ENCODE results near the gene BCL2A1.
"Not testable (repeated sequence)": the region's sequence is repeated elsewhere in the genome, so short reads cannot be mapped to it uniquely, and the experiment has no call there.

Gene BCL2A1

DNA sequence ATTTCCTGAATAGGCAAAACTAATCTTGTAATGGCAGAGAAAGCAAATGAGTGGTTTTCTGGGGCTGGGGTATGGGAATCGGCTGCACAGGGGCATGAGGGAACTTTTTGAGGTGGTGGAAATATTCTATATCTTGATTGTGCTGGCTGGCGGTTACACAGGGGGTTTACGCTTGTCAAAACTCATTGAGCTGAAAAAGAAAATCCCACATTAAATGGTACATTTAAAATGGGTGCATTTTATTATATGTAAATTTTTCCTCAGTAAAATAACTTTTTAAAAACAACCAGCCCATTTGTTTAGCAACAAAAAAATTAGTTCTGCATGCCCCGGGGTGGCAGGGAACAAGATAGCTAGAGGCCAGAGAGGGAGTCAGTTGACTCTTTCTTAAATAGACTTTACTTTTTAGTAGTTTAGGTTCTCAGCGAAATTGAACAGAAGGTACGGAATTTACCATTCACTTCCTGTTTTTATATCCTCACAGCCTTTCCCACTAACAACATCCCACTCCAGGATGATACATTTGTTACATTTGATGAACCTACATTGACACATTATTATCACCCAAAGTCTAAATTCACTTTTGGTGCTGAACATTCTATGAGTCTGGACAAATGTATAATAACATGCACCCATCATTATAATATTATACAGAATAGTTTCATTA is 41.2 kb upstream of the BCL2A1 start:
- no peaks in the 10 kb centered on the region for H3K27me3 ChIP-seq
- H3K4me1 ChIP-seq (ENCODE audit: control insufficient read depth in 1 of 2, insufficient read depth in 1 of 2, low read depth in 1 of 2, low read length in 1 of 2), result no peaks in the 10 kb centered on the region
- H3K9me3 ChIP-seq, result no peaks in the 10 kb centered on the region
- no peaks in the 10 kb centered on the region for H3K36me3 ChIP-seq
- TF ChIP-seq, protein P1, sequence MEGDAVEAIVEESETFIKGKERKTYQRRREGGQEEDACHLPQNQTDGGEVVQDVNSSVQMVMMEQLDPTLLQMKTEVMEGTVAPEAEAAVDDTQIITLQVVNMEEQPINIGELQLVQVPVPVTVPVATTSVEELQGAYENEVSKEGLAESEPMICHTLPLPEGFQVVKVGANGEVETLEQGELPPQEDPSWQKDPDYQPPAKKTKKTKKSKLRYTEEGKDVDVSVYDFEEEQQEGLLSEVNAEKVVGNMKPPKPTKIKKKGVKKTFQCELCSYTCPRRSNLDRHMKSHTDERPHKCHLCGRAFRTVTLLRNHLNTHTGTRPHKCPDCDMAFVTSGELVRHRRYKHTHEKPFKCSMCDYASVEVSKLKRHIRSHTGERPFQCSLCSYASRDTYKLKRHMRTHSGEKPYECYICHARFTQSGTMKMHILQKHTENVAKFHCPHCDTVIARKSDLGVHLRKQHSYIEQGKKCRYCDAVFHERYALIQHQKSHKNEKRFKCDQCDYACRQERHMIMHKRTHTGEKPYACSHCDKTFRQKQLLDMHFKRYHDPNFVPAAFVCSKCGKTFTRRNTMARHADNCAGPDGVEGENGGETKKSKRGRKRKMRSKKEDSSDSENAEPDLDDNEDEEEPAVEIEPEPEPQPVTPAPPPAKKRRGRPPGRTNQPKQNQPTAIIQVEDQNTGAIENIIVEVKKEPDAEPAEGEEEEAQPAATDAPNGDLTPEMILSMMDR (IDR thresholded peaks at IDR 0.05), result no peak
- no peak overlapping the region for H3K4me3 ChIP-seq (ENCODE audit: low read depth in 1 of 2, low read length in 1 of 2)
- no peak overlapping the region for H3K27ac ChIP-seq

DNA sequence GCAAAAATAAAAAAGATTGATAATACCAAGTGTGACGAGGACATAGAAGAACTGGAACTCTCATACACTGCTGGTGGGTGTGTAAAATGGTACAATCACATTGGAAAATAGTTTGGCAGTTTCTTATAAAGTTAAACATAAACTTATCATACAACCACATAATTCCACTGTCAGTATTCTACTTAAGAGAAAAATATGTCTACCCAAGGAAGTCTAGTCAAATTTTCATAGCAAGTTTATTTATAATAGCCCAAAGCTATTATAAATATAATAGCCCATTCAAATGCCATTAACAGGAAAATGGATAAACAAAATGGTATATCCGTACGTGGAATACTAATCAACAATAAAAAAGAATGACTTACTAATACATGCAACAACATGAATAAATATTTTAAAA is 40.6 kb upstream of the BCL2A1 start:
- H3K27ac ChIP-seq, result no peak overlapping the region
- no peaks in the 10 kb centered on the region for H3K27me3 ChIP-seq
- no peaks in the 10 kb centered on the region for H3K9me3 ChIP-seq
- no peaks in the 10 kb centered on the region for H3K4me1 ChIP-seq (ENCODE audit: control insufficient read depth in 1 of 2, insufficient read depth in 1 of 2, low read depth in 1 of 2, low read length in 1 of 2)
- TF ChIP-seq, protein P1 (IDR thresholded peaks at IDR 0.05), result no peak
- H3K4me3 ChIP-seq (ENCODE audit: low read depth in 1 of 2, low read length in 1 of 2), result no peak overlapping the region
- H3K36me3 ChIP-seq, result no peaks in the 10 kb centered on the region

DNA sequence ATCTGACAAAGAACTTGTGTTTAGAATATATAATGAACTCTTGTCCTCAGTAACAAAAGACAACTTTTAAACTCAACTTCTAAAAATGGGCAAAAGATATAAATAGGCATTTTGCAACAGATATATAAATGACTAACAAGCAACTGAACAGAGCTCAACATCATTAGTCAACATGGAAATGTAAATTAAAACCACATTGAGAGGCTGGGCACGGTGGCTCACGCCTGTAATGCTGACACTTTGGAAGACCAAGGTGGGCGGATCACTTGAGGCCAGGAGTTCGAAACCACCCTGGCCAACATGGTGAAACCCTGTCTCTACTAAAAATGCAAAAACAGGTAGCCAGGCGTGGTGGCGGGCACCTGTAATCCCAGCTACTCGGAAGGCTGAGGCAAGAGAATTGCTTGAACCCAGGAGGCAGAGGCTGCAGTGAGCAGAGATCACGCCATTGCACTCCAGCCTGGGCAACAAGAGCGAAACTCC is 40.1 kb upstream of the BCL2A1 start:
- not testable (repeated sequence) for H3K27ac ChIP-seq; H3K9me3 ChIP-seq; H3K4me3 ChIP-seq (ENCODE audit: low read depth in 1 of 2, low read length in 1 of 2); H3K27me3 ChIP-seq; H3K36me3 ChIP-seq; H3K4me1 ChIP-seq (ENCODE audit: control insufficient read depth in 1 of 2, insufficient read depth in 1 of 2, low read depth in 1 of 2, low read length in 1 of 2)

DNA sequence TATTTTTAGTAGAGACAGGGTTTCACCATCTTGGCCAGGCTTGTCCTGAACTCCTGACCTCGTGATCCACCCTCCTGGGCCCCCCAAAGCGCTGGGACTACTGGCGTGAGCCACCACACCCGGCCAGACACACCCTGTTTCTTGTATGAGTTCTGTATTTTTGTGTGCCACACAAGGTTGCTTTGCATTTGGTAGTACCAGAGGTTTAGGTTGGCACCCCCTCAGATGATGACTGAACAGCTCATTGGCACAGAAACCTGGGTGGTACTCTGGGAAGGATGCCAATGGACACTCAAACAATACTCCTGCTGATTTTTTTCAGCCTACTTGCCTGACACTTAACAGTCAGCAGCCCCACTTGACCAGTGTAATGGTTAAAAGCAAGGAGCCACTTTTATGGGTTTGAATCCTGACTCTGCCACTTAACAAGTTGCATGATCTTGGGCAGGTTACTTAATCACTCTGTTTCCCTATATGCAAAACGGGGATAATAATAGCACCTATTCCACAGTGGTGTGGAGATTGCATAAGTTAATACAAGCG is 39.2 kb upstream of the BCL2A1 start:
- Histone ChIP-seq H3K36me3 (no peaks in the 10 kb centered on the region), H3K27ac (no peak overlapping the region), H3K4me1 (ENCODE audit: control insufficient read depth in 1 of 2, insufficient read depth in 1 of 2, low read depth in 1 of 2, low read length in 1 of 2) (no peaks in the 10 kb centered on the region), H3K9me3 (no peaks in the 10 kb centered on the region), H3K4me3 (ENCODE audit: low read depth in 1 of 2, low read length in 1 of 2) (no peak overlapping the region), H3K27me3 (no peaks in the 10 kb centered on the region)
- TF ChIP-seq, protein P1 (IDR thresholded peaks at IDR 0.05), result no peak

DNA sequence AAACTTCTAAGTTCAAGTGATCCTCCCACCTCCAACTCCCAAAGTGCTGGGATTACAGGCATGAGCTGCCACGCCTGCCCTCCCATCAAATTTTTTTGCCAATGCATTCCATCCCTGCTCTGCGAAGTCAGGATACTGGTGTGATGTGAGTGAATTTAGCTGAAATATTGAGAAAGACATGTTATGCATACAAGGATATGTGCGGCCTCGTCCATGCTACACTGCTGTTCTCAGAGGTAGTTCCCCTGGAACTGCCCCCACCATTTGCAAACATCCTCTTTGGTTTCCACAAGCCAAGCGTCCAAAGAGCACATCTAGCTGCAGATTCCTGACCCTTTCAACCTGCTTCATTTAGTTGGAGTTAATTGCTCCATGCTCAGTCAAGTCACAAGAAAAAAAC is 36.5 kb upstream of the BCL2A1 start:
- no peaks in the 10 kb centered on the region for H3K36me3 ChIP-seq
- H3K4me1 ChIP-seq (ENCODE audit: control insufficient read depth in 1 of 2, insufficient read depth in 1 of 2, low read depth in 1 of 2, low read length in 1 of 2), result no peaks in the 10 kb centered on the region
- H3K27ac ChIP-seq, result no peak overlapping the region
- no peaks in the 10 kb centered on the region for H3K9me3 ChIP-seq
- no peak overlapping the region for H3K4me3 ChIP-seq (ENCODE audit: low read depth in 1 of 2, low read length in 1 of 2)
- no peaks in the 10 kb centered on the region for H3K27me3 ChIP-seq
- TF ChIP-seq, protein P1 (IDR thresholded peaks at IDR 0.05), result no peak

DNA sequence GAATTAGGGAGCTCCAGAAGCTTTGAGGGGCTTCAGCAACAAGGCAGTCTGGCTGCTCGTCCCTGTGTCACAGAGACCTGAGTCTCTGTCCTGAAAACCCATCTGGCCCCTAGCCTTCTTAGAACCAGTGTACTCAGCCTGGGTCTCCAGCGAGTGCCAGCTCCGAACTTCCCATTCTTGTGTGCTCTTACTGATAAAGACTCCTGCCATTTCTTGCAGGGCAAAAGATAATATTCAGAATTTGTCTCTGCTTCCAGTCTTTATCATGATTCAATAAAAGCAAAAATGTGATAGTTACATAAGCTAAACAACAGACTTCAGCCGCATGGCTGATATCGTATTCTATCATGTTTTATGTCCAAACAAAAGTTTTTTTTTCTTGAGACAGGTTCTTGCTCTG is 36.0 kb upstream of the BCL2A1 start:
- H3K27me3 ChIP-seq, result no peaks in the 10 kb centered on the region
- no peaks in the 10 kb centered on the region for H3K36me3 ChIP-seq
- no peak overlapping the region for H3K4me3 ChIP-seq (ENCODE audit: low read depth in 1 of 2, low read length in 1 of 2)
- H3K27ac ChIP-seq, result no peak overlapping the region
- H3K4me1 ChIP-seq (ENCODE audit: control insufficient read depth in 1 of 2, insufficient read depth in 1 of 2, low read depth in 1 of 2, low read length in 1 of 2), result no peaks in the 10 kb centered on the region
- no peaks in the 10 kb centered on the region for H3K9me3 ChIP-seq
- TF ChIP-seq, protein P1 (IDR thresholded peaks at IDR 0.05), result no peak
